Fibroblast of skin of right biceps (primary cell): ENCODE data around the gene SMARCAD1.
"Not testable (repeated sequence)": the region's sequence is repeated elsewhere in the genome, so short reads cannot be mapped to it uniquely, and the experiment has no call there.

ENCODE experiments used
- DNase-seq: peaks from one replicate; pipeline ENCODE4 v3.0.0-alpha.2; 2013

Gene SMARCAD1

DNA sequence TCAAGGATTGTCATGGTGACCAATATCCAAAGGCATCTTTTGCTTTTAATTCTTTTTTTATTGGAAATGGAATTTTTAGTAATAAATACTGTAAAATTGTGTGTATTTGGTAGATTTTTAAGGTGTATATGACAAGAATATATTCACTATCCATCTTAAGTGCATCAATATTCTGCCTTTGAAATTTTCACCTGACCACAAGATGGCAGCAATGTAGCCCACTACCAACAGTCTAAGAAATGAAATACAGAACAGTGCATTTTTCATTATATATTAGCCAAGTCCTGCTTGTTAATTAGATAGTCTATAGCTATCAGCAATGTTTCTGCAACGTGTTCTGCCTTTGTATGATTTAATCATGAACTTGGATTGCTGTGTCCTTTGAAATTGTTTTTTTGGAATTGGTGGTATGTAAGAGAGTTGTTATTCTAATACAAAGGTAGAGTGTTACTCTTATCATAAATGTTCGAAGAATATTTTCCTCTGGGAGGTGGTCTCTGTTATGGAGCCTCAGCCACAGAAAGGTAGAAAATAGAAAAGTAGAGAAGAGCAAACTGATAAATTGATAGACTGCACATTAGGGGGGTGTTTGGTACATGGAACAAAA is 96.8 kb downstream of the SMARCAD1 start:
- peak; percentile 22 for DNase-seq

DNA sequence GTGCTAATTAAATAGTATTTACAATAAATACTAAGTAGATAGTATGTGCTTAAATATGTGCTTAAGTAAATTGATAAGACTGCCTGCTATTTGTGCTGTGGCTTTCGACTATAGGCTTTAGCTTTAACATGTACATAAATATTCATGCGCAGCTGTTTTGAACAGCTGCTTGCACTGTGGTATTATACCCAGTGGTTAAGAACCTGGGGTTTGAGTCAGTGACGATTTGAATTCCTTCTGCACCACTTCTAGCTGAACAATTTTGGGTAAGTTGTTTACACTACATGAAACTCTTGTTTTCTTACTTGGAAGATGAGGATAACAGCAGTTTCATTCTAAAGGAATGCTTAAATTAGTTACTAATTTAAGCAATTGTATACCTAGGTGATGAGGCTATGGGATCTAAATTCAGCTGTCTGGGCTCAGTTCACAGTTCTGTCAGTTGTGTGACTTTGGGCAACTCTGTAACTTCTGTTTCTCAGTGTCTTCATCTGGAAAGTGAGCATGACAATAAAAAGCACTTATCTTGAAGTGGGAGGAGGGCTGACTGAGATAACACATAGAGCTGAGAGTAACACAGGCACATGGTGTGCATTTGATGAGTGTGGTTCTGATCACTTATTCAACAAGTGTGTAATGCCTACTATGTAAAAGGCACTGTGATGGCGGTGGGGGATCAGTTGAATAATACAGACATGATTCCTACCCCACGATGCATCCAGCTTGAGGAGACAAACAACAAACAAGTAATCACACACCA is 98.0 kb downstream of the SMARCAD1 start:
- no peak for DNase-seq

DNA sequence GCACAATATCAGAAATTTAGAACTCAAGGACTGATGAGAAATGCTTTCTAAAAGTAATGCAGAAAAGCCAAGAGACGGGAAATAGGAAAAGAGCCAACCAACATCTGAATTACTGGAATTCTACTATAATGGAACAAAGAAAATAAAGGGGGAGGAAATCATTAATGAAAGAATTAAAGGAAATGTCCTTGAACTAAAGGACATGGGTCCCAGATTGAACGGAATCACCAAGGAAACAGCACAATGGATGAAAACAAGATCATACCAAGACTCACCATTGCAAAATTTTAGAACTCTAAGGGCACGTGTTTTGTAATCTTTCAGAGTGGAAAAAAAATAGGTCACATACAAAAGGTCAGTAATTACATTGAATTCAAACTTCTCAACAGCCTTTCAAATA is 99.0 kb downstream of the SMARCAD1 start:
- no peak for DNase-seq

DNA sequence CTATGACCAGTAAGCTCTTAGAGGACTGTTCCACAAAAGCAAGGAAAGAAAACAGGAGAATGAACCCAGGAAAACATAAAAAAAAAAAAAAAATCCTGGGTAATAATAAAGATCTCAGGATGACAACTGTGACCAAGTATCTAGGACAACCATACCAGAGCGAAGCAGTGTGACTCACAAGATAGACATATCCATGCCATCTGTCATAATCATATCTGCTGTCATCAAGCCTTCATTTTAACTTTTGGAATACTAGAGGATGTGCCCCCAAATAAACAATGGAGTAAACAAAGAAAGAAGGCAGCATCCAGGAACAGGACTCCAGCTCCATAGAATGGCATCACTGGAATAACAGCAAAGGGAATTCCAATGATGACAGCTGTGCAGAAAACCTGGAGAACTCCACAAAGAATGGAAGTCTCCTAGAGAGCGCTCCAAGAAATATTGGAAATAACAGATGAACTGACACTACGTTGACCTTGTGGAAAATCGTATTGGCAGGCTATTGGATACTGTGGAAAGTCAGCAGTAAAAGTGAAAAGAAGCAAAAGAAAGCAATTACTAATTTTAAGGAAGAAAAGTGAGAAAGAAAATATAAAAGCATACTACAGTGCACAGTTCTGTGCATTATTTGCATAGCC is 99.7 kb downstream of the SMARCAD1 start:
- DNase-seq: peak; percentile 16

DNA sequence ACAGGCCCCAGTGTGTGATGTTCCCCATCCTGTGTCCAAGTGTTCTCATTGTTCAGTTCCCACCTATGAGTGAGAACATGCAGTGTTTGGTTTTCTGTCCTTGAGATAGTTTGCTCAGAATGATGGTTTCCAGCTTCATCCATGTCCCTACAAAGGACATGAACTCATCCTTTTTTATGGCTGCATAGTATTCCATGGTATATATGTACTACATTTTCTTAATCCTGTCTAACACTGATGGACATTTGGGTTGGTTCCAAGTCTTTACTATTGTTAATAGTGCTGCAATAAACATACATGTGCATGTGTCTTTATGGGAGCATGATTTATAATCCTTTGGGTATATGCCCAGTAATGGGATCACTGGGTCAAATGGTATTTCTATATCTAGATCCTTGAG is 112.3 kb downstream of the SMARCAD1 start:
- not testable (repeated sequence) for DNase-seq

- no peak for DNase-seq
These were observed 118.2 kb downstream of the SMARCAD1 start for GRCh38 chr4:94325835-94326234.

DNA sequence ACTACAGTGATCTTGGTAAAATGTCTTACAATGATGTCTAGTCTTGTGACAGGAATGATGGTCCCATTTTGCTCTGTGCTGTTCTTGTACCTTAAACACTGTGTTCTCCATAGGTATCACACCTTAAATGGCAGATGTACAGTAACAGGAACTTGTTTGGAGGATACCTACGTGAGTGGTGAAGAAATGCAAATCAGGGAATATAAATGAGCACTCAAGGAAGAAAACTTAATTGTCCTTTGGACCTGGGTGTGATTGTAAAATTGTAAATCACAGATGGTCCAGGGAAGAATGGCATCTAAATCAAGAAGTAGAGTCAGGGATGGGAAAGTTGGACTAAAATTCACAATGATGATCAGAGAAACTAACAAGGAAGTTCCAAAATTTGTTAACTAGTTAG is 122.3 kb downstream of the SMARCAD1 start:
- DNase-seq: no peak

DNA sequence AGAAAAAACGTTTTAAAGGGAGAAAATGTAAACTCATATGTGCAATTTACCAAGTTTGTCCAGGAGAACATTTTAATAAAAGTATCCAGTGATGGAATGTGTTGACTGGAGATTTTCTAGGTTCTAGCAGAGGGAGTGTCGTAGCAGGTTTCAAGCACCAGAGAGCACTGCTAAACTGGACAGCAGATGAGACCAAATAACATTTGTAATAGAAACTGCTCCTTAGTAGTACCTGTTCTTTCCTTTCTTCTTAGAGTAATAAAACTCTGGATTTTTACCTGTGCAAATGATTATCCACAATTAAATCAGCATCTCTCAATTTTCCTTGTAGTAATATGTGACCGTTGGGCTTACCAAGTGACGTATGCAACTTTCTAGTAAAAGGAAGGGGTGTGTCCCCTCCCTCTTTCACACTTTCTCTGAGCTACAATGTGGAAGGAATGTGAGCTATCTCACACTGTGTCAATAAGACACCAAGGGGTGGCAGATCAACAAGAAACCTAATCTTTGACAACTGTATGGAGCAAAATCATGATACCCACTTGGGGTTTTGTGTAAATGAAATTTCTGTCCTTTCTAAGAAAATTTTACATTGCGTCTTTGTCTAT is 125.4 kb downstream of the SMARCAD1 start:
- DNase-seq: no peak

- DNase-seq: no peak
These were observed 126.2 kb downstream of the SMARCAD1 start for GRCh38 chr4:94333866-94334265.

DNA sequence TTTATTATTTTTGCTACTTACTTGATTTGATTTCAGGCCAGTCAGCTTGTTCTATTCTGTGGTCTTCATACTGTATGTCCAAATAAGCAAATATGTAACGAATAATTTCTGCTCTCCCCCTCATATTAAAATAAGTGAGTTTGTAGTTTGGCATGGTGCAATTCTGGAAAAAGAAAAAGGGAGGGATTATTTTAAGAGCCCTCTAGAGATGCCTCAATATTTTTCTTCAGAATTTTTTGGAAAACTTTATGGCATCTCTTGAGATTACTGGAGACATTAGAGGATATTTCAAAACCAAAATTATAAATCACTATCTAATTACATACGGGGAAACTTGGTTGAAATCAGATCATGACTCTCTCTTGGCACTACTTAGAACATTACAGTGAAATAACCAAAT is 126.8 kb downstream of the SMARCAD1 start:
- peak; percentile 11 for DNase-seq

GRCh38 chr4:94334962-94335361 is 127.3 kb downstream of the SMARCAD1 start:
- DNase-seq: no peak

- no peak for DNase-seq
These were observed 128.6 kb downstream of the SMARCAD1 start for GRCh38 chr4:94336303-94336702.

- DNase-seq: not testable (repeated sequence)
These were observed 129.1 kb downstream of the SMARCAD1 start for GRCh38 chr4:94336791-94337190.

GRCh38 chr4:94338681-94339351 is 131.2 kb downstream of the SMARCAD1 start:
- DNase-seq: no peak

DNA sequence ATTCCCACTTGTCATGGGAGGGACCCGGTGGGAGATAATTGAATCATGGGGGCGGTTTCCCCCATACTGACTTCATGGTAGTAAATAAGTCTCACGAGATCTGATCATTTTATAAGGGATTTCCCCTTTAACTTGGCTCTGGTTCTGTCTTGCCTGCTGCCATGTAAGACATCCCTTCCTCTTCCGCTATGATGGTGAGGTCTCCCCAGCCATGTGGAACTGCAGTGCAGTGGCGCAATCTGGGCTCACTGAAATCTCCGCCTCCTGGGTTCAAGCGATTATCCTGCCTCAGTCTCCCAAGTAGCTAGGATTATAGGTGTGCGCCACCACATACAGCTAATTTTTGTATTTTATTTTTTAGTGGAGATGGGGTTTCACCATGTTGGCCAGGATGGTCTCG is 132.1 kb downstream of the SMARCAD1 start:
- no peak for DNase-seq
